HG03354 (cell line): ENCODE measurements around the gene LYPLA2.
A peak's percentile ranks its signal among the peaks of the same experiment; 100 is the strongest.
"Not testable (repeated sequence)": the region's sequence is repeated elsewhere in the genome, so short reads cannot be mapped to it uniquely, and the experiment has no call there.

Experiments used
- ATAC-seq: cut with Tn5 transposase; IDR thresholded peaks from one replicate; pipeline ENCODE4 v1.9.1; 2021; ENCODE audit warnings: mild to moderate bottlenecking; ENCODE audit not compliant: unreplicated experiment, poor library complexity, severe bottlenecking

The LYPLA2 gene

GRCh38 chr1:23777979-23778814, 12.7 kb upstream of the LYPLA2 start, which contains the start of gene PITHD1:
PITHD1 (plus strand) TSS chr1:23778418; CDS start chr1:23778516, 98 bp downstream.
- ATAC-seq = peak; percentile 83

- no peak for ATAC-seq
Observed at GRCh38 chr1:23779826-23780371, 11.0 kb upstream of the LYPLA2 start.

- ATAC-seq = not testable (repeated sequence)
Observed at GRCh38 chr1:23783141-23783540, 7.8 kb upstream of the LYPLA2 start.

- no peak for ATAC-seq
Observed at GRCh38 chr1:23784846-23785245, 6.1 kb upstream of the LYPLA2 start.

GRCh38 chr1:23787701-23788100, 3.2 kb upstream of the LYPLA2 start:
- no peak for ATAC-seq

GRCh38 chr1:23788695-23789094, 2.2 kb upstream of the LYPLA2 start:
- no peak for ATAC-seq

GRCh38 chr1:23791516-23792047, 637 bp downstream of the LYPLA2 start:
- ATAC-seq = no peak

- ATAC-seq = no peak
Observed at GRCh38 chr1:23792151-23792945, 1.4 kb downstream of the LYPLA2 start.

- no peak for ATAC-seq
Observed at GRCh38 chr1:23793018-23793781, 2.3 kb downstream of the LYPLA2 start.

GRCh38 chr1:23793861-23794731, 3.2 kb downstream of the LYPLA2 start:
- no peak for ATAC-seq

- not testable (repeated sequence) for ATAC-seq
Observed at GRCh38 chr1:23794732-23795182, 3.8 kb downstream of the LYPLA2 start.

GRCh38 chr1:23795676-23796465, 4.9 kb downstream of the LYPLA2 start:
- no peak for ATAC-seq

- ATAC-seq = no peak
Observed at GRCh38 chr1:23796466-23797271, 5.7 kb downstream of the LYPLA2 start.

GRCh38 chr1:23797478-23798448, 6.8 kb downstream of the LYPLA2 start:
- ATAC-seq = no peak

GRCh38 chr1:23798662-23799142, 7.8 kb downstream of the LYPLA2 start:
- no peak for ATAC-seq

- no peak for ATAC-seq
Observed at GRCh38 chr1:23799255-23799569, 8.3 kb downstream of the LYPLA2 start.
